ENCODE measurements around the gene FOXP4.
A peak's percentile ranks its signal among the peaks of the same experiment; 100 is the strongest.

The FOXP4 gene

DNA sequence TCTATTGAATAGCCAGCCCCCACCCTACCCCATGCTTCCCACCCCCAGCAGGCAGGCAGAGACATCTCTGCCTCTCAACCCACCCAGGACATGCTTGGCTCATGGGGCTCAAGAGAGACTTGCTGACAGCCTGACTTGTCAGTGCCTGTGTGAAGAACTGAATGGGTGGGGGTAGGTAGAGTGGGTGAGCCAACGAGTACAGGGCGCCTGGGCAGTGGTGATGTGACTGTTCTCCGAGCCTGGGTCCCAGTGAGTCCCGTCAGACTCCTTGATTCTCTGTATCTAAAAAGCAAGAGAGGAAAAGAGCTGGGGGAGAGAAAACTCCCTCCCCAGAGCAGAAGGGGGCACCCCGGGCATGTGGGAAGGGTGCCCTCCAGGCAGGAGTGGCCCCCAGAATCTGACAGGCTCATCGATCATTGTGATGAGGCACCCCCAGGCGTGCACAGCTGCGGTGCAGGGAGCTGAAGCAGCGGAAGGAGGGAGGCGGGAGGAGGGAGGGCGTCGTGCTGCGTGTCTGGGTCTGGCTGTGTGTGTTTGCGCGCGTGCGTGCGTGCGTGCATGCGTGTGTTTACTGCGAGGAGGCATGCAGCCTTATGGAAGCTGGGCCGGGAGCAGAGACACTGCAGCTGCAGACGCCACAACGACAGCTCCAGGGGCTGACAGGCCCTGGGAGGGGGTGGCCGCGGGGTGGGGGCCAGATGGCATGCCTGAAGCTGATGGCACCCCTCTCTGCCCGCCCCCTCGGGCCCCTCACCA is 40.2 kb downstream of the FOXP4 start:
- DNase-seq, result peak; percentile 86

- peak; percentile 83 for DNase-seq
Measured at GRCh38 chr6:41587131-41587879, 41.1 kb downstream of the FOXP4 start.

- no peak for DNase-seq
Measured at GRCh38 chr6:41588111-41588510, 41.9 kb downstream of the FOXP4 start.

DNA sequence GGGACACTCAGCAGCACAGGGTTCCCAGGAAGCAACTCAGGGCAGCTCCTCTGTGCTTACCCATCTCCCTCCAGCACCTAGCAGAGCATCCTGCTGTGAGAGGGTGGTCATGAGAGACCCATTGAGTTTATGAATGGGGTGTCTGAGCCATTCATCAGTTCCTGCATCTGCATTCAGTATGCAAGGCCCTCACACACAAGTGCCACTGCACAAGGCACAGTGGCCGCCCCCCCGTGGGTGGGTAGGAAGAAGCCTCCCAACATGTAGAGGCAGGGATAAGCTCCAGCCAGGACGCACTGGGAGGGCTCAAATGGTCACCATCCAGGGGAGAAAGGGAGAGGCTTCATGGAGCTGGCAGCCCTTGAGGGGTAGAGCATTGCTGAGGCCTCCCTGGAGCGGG is 43.0 kb downstream of the FOXP4 start:
- no peak for DNase-seq

DNA sequence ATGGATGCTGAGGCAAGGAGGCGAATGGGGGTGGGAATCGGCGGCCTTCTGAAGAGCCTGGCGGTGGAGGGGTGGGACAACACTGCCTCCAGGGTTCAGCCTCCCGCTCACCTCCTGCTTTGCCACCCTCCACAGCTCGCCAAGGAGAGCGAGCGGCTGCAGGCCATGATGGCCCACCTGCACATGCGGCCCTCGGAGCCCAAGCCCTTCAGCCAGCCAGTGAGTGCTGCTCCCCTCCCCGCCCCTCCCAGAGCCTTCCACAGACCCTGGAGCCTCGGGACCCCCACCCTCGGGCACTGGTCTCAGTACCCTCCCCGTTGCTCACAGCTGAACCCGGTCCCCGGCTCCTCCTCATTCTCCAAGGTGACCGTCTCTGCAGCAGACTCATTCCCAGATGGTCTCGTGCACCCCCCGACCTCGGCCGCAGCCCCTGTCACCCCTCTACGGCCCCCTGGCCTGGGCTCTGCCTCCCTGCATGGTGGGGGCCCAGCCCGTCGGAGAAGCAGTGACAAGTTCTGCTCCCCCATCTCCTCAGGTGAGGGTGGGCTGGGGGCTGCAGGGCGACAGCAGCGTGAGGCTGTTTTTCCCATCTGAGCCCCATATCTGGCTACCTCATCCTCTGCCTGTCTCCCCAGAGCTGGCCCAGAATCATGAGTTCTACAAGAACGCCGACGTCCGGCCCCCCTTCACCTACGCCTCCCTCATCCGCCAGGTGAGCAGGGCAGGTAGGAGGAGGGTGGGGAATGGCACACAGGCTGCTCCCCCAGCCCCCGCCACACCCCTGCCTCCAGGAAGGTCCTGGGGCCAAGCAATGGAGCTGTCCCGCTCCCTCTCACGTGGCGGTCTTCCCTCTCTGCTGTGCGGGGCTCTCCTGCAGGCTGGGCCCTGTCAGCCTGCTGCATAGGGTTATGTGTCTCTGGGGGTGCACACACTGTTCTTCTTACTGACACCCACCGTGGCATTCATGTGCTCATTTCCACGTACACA is 43.7 kb downstream of the FOXP4 start:
- no peak for DNase-seq

DNA sequence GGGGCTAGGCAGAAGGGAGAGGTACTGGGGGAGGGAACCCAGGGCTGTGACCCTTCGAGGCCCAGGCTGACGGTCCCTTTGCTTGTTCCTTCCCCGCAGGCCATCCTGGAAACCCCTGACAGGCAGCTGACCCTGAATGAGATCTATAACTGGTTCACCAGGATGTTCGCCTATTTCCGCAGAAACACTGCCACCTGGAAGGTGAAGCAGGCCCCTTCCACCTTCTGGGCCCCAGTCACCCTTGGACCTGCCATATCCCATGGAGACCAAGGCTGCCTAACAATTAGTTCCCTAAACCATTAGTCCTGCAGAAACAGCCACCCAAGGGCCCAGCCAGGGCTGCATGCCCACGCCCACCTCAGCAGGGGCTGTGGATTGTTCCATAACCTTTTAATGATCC is 44.9 kb downstream of the FOXP4 start:
- DNase-seq, result no peak

- peak; percentile 63 for DNase-seq
Measured at GRCh38 chr6:41591859-41592502, 45.8 kb downstream of the FOXP4 start.

GRCh38 chr6:41593406-41593805 is 47.2 kb downstream of the FOXP4 start:
- DNase-seq, result no peak

DNA sequence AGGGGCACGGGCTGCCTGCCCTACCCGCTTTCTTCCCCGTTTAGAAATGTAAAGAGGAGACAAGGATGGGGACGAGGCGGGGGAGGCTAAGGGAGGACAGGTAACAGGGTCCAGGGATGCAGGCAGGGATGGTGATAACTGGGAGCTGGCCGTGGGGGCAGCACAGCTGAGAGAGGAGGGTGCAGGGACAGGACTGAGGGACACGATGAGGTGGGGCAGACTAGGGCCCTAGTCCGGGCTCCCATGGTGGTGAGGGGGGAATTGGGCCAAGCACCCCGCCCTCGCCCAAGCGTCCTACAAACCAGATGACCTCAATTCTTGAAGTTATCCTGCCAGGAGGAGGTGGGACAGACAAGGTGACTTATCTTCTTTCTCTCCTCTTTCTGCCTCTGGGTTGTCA is 47.7 kb downstream of the FOXP4 start:
- DNase-seq, result no peak

DNA sequence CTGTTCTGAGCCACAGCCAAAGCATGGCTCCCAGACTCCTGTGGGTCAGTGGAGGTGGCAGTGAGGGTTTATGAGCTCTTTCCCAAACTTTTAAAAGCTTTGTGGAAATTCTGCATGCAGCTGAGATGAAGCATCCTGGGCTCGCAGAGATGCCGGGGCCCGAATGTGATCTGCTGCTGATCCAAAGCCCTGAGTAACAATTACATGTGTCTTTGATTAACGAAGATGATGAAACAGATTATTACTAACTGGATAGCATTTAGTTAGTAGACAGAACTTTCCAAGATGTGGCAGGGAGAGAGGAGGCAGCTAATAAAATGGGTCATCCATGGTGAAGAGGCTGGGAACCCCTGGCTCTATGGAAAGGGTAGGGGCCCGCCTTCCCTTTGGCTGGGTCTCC is 48.1 kb downstream of the FOXP4 start:
- no peak for DNase-seq

DNA sequence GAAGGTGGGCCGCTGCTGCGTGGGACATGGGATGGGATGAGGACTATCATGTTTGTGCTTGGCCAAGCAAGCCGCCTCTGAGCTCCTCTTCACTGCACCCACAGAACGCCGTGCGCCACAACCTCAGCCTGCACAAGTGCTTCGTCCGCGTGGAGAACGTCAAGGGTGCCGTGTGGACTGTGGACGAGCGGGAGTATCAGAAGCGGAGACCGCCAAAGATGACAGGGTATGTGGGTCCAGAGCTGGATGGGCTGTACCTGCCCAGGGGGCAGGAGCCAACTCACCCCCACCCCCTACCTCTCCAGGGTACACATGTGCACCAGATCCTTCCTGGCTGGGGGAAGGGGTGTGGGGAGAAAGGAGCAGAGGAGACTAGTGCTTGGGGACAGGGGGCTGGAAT is 48.6 kb downstream of the FOXP4 start:
- no peak for DNase-seq

- no peak for DNase-seq
Measured at GRCh38 chr6:41595166-41595565, 49.0 kb downstream of the FOXP4 start.

GRCh38 chr6:41596096-41596685 is 50.0 kb downstream of the FOXP4 start:
- DNase-seq, result no peak

DNA sequence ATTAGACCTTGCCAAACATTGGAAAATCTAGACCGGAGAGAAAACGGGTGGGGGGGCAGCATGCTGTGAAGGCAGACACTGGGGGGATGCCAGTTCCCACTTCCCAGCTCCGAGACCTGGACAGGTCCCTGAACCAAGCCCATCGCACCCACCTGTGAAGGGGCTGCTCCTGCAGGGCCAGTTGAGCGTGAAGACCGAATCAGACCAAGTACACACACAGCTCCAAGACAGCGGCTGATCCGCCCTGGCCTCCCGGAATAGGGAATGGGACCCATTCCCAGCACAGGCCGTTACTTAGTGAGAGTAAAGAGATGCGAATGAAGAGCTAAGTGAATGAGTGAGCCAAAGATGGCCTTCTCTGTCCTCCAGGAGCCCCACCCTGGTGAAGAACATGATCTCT is 50.6 kb downstream of the FOXP4 start:
- no peak for DNase-seq

GRCh38 chr6:41597246-41598000 is 51.2 kb downstream of the FOXP4 start:
- DNase-seq, result no peak

DNA sequence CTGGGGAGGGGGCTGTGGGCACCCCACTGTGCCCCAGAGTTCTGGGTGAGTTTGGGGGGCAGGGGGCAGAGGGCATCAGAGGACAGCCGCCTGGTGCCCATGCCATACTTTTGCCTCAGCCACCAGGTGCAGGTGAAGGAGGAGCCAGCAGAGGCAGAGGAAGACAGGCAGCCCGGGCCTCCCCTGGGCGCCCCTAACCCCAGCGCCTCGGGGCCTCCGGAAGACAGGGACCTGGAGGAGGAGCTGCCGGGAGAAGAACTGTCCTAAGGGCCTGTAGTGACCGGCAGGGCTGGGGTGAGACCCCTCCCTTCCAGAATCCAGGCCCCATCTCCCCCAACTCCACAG is 52.5 kb downstream of the FOXP4 start:
- no peak for DNase-seq

- no peak for DNase-seq
Measured at GRCh38 chr6:41599015-41599851, 53.1 kb downstream of the FOXP4 start.

GRCh38 chr6:41599852-41600445 is 53.8 kb downstream of the FOXP4 start:
- no peak for DNase-seq

GRCh38 chr6:41600499-41601247 is 54.5 kb downstream of the FOXP4 start:
- DNase-seq, result no peak

DNA sequence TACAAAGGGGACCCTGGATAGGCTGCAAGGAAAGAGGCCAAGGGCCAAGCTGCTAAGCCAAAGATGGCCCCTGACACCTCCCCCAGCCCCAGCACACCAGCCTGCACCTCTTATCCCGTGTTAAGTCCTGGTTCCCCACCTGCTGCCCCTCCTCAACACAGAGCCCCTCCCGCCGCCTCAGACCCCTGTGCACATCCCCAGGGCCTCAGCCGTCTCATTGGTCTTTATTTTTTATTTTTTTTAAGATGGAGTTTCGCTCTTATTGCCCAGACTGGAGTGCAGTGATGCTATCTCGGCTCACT is 55.0 kb downstream of the FOXP4 start:
- no peak for DNase-seq

All from NCI-H2171 treated with DMSO at 0.1 percent for 48 hours (cell line).